Measurements from ENCODE around the gene PAAF1. TPM values are rescaled to one million over a fixed set of nuclear protein-coding genes. Genes with fewer than 3 reads are reported as not detected.

PAAF1 gene
- total and polyA plus RNA-seq, 2 of the 13 experiments (the other 11 are each of a cell fraction or from before 2014, with no cell fraction given): 13.5 to 28.8 TPM

DNA sequence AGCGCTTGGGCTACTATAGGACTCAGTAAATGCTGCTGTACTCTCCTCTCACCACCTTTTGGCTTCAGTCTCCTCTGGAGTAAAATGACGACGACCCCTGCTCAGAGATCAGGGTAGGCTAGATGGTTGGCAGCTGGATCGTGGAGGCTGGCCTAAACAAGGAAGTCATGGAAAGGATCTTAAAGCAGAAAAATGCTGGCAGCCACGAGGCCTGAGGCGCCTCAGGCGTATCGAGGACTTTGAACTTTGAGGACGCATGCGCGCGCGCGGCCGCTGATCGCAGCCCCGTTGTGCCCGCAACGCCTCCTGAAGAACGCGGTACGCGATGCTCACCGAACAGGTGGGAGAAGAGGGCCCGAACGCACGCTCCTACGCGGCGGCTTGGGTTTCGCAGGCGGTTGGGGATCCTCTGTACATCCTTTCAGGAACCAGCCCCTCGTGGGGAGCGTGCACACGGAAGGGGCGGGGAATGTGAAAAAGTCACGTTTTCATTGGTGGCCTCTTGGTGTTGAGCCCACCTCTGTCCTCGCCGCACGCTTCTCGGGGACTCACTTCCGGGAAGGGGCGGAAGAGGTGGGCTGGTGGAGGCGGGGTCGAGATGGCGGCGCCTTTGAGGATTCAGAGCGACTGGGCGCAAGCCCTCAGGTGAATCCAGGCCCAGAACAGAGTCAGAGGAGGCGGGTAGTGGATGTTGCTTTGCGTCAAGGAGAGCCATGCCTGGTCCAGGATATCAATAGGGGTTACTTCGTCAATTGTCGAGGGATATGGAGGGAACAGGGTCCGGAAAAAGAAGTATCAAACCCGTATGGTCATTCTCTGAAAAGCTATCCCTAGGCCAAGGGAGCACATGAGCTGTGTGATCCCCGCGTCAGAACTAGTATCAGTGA is at the start of gene PAAF1, which contains the start of gene COA4 (continued):
- TF ChIP-seq ZNF362 (CRISPR knock-in tag; IDR thresholded peaks at IDR 0.05; ENCODE audit: borderline replicate concordance): peak; percentile 31; the same call in 1 of the 2 replicates
- no peak for TF ChIP-seq MED13 (CRISPR knock-in tag; IDR thresholded peaks at IDR 0.05)
- peak; percentile 60; the same call in 1 of the 2 replicates for TF ChIP-seq ZNF766 (CRISPR knock-in tag; IDR thresholded peaks at IDR 0.05; ENCODE audit: borderline replicate concordance)
- TF ChIP-seq ZBTB1 (CRISPR knock-in tag; IDR thresholded peaks at IDR 0.05; ENCODE audit: borderline replicate concordance): no peak
- no peak for TF ChIP-seq ZNF737 (CRISPR knock-in tag; IDR thresholded peaks at IDR 0.05; ENCODE audit: borderline replicate concordance)
- TF ChIP-seq USF2 (IDR thresholded peaks at IDR 0.05; ENCODE audit: low read depth, low read length): no peak
- no peak for TF ChIP-seq USF2 (CRISPR knock-in tag; IDR thresholded peaks at IDR 0.05; ENCODE audit: borderline replicate concordance)
- TF ChIP-seq ZNF691 (CRISPR knock-in tag; IDR thresholded peaks at IDR 0.05; ENCODE audit: borderline replicate concordance, low read depth): peak; percentile 84; the same call in 1 of the 2 replicates
- TF ChIP-seq, protein P1, sequence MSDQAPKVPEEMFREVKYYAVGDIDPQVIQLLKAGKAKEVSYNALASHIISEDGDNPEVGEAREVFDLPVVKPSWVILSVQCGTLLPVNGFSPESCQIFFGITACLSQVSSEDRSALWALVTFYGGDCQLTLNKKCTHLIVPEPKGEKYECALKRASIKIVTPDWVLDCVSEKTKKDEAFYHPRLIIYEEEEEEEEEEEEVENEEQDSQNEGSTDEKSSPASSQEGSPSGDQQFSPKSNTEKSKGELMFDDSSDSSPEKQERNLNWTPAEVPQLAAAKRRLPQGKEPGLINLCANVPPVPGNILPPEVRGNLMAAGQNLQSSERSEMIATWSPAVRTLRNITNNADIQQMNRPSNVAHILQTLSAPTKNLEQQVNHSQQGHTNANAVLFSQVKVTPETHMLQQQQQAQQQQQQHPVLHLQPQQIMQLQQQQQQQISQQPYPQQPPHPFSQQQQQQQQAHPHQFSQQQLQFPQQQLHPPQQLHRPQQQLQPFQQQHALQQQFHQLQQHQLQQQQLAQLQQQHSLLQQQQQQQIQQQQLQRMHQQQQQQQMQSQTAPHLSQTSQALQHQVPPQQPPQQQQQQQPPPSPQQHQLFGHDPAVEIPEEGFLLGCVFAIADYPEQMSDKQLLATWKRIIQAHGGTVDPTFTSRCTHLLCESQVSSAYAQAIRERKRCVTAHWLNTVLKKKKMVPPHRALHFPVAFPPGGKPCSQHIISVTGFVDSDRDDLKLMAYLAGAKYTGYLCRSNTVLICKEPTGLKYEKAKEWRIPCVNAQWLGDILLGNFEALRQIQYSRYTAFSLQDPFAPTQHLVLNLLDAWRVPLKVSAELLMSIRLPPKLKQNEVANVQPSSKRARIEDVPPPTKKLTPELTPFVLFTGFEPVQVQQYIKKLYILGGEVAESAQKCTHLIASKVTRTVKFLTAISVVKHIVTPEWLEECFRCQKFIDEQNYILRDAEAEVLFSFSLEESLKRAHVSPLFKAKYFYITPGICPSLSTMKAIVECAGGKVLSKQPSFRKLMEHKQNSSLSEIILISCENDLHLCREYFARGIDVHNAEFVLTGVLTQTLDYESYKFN (CRISPR knock-in tag; conservative IDR thresholded peaks at IDR 0.05): peak; percentile 49
- no peak for TF ChIP-seq ZNF780A (CRISPR knock-in tag; IDR thresholded peaks at IDR 0.05)
- TF ChIP-seq ZNF343 (CRISPR knock-in tag; IDR thresholded peaks at IDR 0.05): no peak
- TF ChIP-seq ZFP1 (CRISPR knock-in tag; IDR thresholded peaks at IDR 0.05): peak; percentile 59; the same call in 1 of the 2 replicates
- peak; percentile 87; the same call in 1 of the 2 replicates for TF ChIP-seq ZNF607 (CRISPR knock-in tag; IDR thresholded peaks at IDR 0.05; ENCODE audit: borderline replicate concordance)
- peak; percentile 55; the same call in 1 of the 2 replicates for TF ChIP-seq ZNF510 (CRISPR knock-in tag; IDR thresholded peaks at IDR 0.05; ENCODE audit: low read depth)
- TF ChIP-seq HNRNPH1 (optimal IDR thresholded peaks at IDR 0.05; ENCODE audit: low read depth, low read length): peak; percentile 64
- TF ChIP-seq NR2C2 (CRISPR knock-in tag; IDR thresholded peaks at IDR 0.05; ENCODE audit: borderline replicate concordance): peak; percentile 65; the same call in 1 of the 2 replicates
- TF ChIP-seq HNRNPL (IDR thresholded peaks at IDR 0.05; ENCODE audit: low read depth, low read length): peak; percentile 74; the same call in 1 of the 2 replicates
- TF ChIP-seq TAF1 (CRISPR knock-in tag; IDR thresholded peaks at IDR 0.05): peak; percentile 92
- no peak; the same call in 1 of the 2 replicates for TF ChIP-seq ZNF615 (CRISPR knock-in tag; IDR thresholded peaks at IDR 0.05; ENCODE audit: borderline replicate concordance)
- TF ChIP-seq KDM5B (CRISPR knock-in tag; IDR thresholded peaks at IDR 0.05; ENCODE audit: borderline replicate concordance): peak; percentile 93
